ENCODE results near the gene NBPF19. TPM values are rescaled to one million over a fixed set of nuclear protein-coding genes. Genes with fewer than 3 reads are reported as not detected.

NBPF19 gene
- 15.0 TPM for total RNA-seq

DNA sequence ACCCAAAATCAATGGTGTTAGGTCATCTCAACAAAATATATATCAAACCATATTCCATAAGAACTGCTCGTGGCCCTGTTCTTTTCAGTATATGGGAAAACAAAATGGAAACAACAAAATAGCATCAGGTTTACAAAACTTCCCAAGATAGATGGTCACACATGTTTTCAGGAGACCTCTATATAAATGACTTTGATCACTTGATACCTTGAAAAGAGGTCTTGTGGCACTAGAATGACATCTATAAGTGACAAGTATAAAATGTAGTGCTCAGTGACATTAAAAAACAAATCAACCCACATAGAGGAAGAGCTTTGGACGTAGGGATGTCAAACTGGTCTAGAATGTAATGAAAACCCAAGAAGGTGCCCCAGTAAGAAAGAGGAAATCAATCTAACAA lies at the start of gene NBPF19:
Gene NBPF19 (plus strand): TSS at position 301 of the 400 bp plus-strand sequence. CDS start 888 bp downstream, outside the sequence.

Other genes with a start within 250 kb of the NBPF19 start
- 1.6 TPM for gene PPIAL4C, start 108.8 kb downstream of the NBPF19 start, total RNA-seq